Measurements from ENCODE around the gene ARHGEF6. TPM values are rescaled to one million over a fixed set of nuclear protein-coding genes. Genes with fewer than 3 reads are reported as not detected.

ARHGEF6 gene
- 10 to 100 TPM; 23.7 to 41.1 (median 29.6) TPM for total RNA-seq

GRCh38 chrX:136780763-136781162, at the start of gene ARHGEF6:
ARHGEF6 (minus strand) TSS chrX:136780932; CDS start chrX:136780882, 50 bp downstream.
- Histone ChIP-seq H3K9me3 (no peaks in the 10 kb centered on the region), H3K4me3 (peak within 1 kb of the TSS; percentile 3 to 36 (median 20)), H3K27ac (peak within 1 kb of the TSS; percentile 26 to 74 (median 64)), H3K4me1 (peaks cover 0 to 24% (median 0%) of the 10 kb centered on the region in 4 donors), H3K27me3 (no peaks in the 10 kb centered on the region), H3K36me3 (no peaks in the 10 kb centered on the region)
- no peak for DNase-seq (ENCODE audit: low spot score in 2 of 2)
- no peak for TF ChIP-seq CTCF (IDR thresholded peaks at IDR 0.05)
- TF ChIP-seq EP300 (IDR thresholded peaks at IDR 0.05) = no peak
- TF ChIP-seq POLR2A (IDR thresholded peaks at IDR 0.05) = no peak
- WGBS, 2 donors = 31 to 43% methylated on average over 10 of the region's 10 CpGs

GRCh38 chrX:136829413-136829812, 48.7 kb upstream of the ARHGEF6 start:
- TF ChIP-seq CTCF (IDR thresholded peaks at IDR 0.05) = no peak
- TF ChIP-seq EP300 (IDR thresholded peaks at IDR 0.05) = no peak
- TF ChIP-seq POLR2A (IDR thresholded peaks at IDR 0.05) = no peak
- H3K4me1 ChIP-seq = no peaks in the 10 kb centered on the region
- no peaks in the 10 kb centered on the region for H3K27me3 ChIP-seq
- WGBS, 2 donors = 81 to 82% methylated on average over 5 of the region's 5 CpGs
- H3K27ac ChIP-seq = no peak overlapping the region
- no peak for DNase-seq (ENCODE audit: low spot score in 2 of 2)
- peaks cover 0 to 3% (median 0%) of the 10 kb centered on the region in 3 donors for H3K36me3 ChIP-seq
- no peak overlapping the region for H3K4me3 ChIP-seq
- H3K9me3 ChIP-seq = no peaks in the 10 kb centered on the region

- WGBS, 2 donors = 71 to 73% methylated on average over 1 of the region's 1 CpG
- no peak for DNase-seq (ENCODE audit: low spot score in 2 of 2)
- H3K4me3 ChIP-seq = no peak overlapping the region
- no peaks in the 10 kb centered on the region for H3K27me3 ChIP-seq
- H3K27ac ChIP-seq = no peak overlapping the region
- no peaks in the 10 kb centered on the region for H3K4me1 ChIP-seq
- no peaks in the 10 kb centered on the region for H3K9me3 ChIP-seq
- H3K36me3 ChIP-seq = peaks cover 0 to 3% (median 0%) of the 10 kb centered on the region in 3 donors
- no peak for TF ChIP-seq EP300 (IDR thresholded peaks at IDR 0.05)
- TF ChIP-seq POLR2A (IDR thresholded peaks at IDR 0.05) = no peak
- TF ChIP-seq CTCF (IDR thresholded peaks at IDR 0.05) = no peak
Measured at GRCh38 chrX:136828830-136829229, 48.1 kb upstream of the ARHGEF6 start.

- Histone ChIP-seq H3K9me3 (no peaks in the 10 kb centered on the region), H3K36me3 (peaks cover 0 to 3% (median 0%) of the 10 kb centered on the region in 3 donors), H3K4me1 (no peaks in the 10 kb centered on the region), H3K27ac (no peak overlapping the region), H3K27me3 (no peaks in the 10 kb centered on the region), H3K4me3 (no peak overlapping the region)
- TF ChIP-seq CTCF (IDR thresholded peaks at IDR 0.05) (no peak), POLR2A (IDR thresholded peaks at IDR 0.05) (no peak)
- DNase-seq (ENCODE audit: low spot score in 2 of 2) = no peak
- WGBS, 2 donors = 43 to 44% methylated on average over 3 of the region's 3 CpGs
Measured at GRCh38 chrX:136827026-136827425, 46.3 kb upstream of the ARHGEF6 start.

- TF ChIP-seq EP300 (IDR thresholded peaks at IDR 0.05) (no peak), POLR2A (IDR thresholded peaks at IDR 0.05) (no peak), CTCF (IDR thresholded peaks at IDR 0.05) (no peak)
Measured at GRCh38 chrX:136825771-136826170, 45.0 kb upstream of the ARHGEF6 start.

More at GRCh38 chrX:136825771-136826170, 45.0 kb upstream of the ARHGEF6 start:
- no peaks in the 10 kb centered on the region for H3K27me3 ChIP-seq
- no peak overlapping the region for H3K27ac ChIP-seq
- DNase-seq (ENCODE audit: low spot score in 2 of 2) = no peak
- H3K36me3 ChIP-seq = peaks cover 0 to 5% (median 0%) of the 10 kb centered on the region in 3 donors
- no peak overlapping the region for H3K4me3 ChIP-seq
- no peaks in the 10 kb centered on the region for H3K4me1 ChIP-seq
- H3K9me3 ChIP-seq = no peaks in the 10 kb centered on the region
- 79 to 100% methylated on average over 2 of the region's 2 CpGs for WGBS, 2 donors

All from tibial nerve (tissue), 4 donors.